HG02610 (cell line): Measurements from ENCODE around the gene PPP2R3C.
"Not testable (repeated sequence)": the region's sequence is repeated elsewhere in the genome, so short reads cannot be mapped to it uniquely, and the experiment has no call there.

Source experiments
- ATAC-seq: cut with Tn5 transposase; IDR thresholded peaks from one replicate; pipeline ENCODE4 v1.9.1; 2021; ENCODE audit warnings: mild to moderate bottlenecking, moderate library complexity; ENCODE audit not compliant: unreplicated experiment

Gene PPP2R3C

GRCh38 chr14:35065731-35066130 lies 56.1 kb downstream of the PPP2R3C start:
- ATAC-seq, result not testable (repeated sequence)

GRCh38 chr14:35061113-35061791 lies 60.5 kb downstream of the PPP2R3C start:
- not testable (repeated sequence) for ATAC-seq

GRCh38 chr14:35052637-35053036 lies 69.2 kb downstream of the PPP2R3C start:
- ATAC-seq, result no peak

GRCh38 chr14:35051796-35052195 lies 70.0 kb downstream of the PPP2R3C start:
- no peak for ATAC-seq

GRCh38 chr14:35050652-35051051 lies 71.1 kb downstream of the PPP2R3C start:
- no peak for ATAC-seq

- ATAC-seq, result no peak
Measured at GRCh38 chr14:35047976-35048513, 73.7 kb downstream of the PPP2R3C start.

GRCh38 chr14:35046751-35047536 lies 74.8 kb downstream of the PPP2R3C start:
- ATAC-seq, result peak; percentile 6

GRCh38 chr14:35046048-35046750 lies 75.6 kb downstream of the PPP2R3C start, which contains the start of gene FAM177A1:
TSS of gene FAM177A1 (plus strand) at chr14:35046272. CDS start at chr14:35046464, 192 bp downstream.
- peak; percentile 96 for ATAC-seq

- no peak for ATAC-seq
Measured at GRCh38 chr14:35045798-35046047, 76.1 kb downstream of the PPP2R3C start.

GRCh38 chr14:35044939-35045797 lies 76.6 kb downstream of the PPP2R3C start:
- no peak for ATAC-seq

GRCh38 chr14:35043046-35043445 lies 78.7 kb downstream of the PPP2R3C start:
- no peak for ATAC-seq

GRCh38 chr14:35042632-35043031 lies 79.2 kb downstream of the PPP2R3C start:
- ATAC-seq, result no peak

- not testable (repeated sequence) for ATAC-seq
Measured at GRCh38 chr14:35038312-35038711, 83.5 kb downstream of the PPP2R3C start.
